Kidney (tissue), 14 donors: ENCODE data around the gene PLP1. TPM values are rescaled to one million over a fixed set of nuclear protein-coding genes. Genes with fewer than 3 reads are reported as not detected.

Source experiments
- DNase-seq, 5 donors: peaks; one replicate each; pipeline ENCODE4 v3.0.0-alpha.2; 2013 to 2020
- FAIRE-seq: peaks from 2 replicates; lab custom pipeline; 2012; peaks lifted over from hg19 to GRCh38; lab: Jason Lieb, UNC
- H3K27ac ChIP-seq, 2 donors: one replicate each; pipeline ENCODE4 v1.7.0; 2013; ENCODE audit warnings: low read depth in 2 of 2, low read length in 2 of 2, inconsistent platforms in 1 of 2
- H3K27me3 ChIP-seq: one replicate; pipeline ENCODE4 v1.7.1; 2013; ENCODE audit warnings: low read length, inconsistent platforms; ENCODE audit not compliant: control insufficient read depth, insufficient read depth
- H3K36me3 ChIP-seq, 3 donors: one replicate each; pipeline versions ENCODE4 v1.7.0 to v1.7.1; 2013; ENCODE audit warnings: low read length in 3 of 3, control low read depth in 1 of 3, inconsistent platforms in 1 of 3; ENCODE audit not compliant: insufficient read depth in 3 of 3, control insufficient read depth in 2 of 3
- H3K4me1 ChIP-seq, 3 donors: one replicate each; pipeline versions ENCODE4 v1.7.0 to v1.7.1; 2013; ENCODE audit warnings: low read length in 3 of 3, inconsistent platforms in 1 of 3, low read depth in 1 of 3; ENCODE audit not compliant: control insufficient read depth in 2 of 3, insufficient read depth in 2 of 3
- H3K4me3 ChIP-seq, 3 donors: one replicate each; pipeline versions ENCODE4 v1.7.0 to v1.8.1; 2013; ENCODE audit warnings: low read length in 3 of 3, control low read depth in 1 of 3, inconsistent platforms in 1 of 3
- H3K9ac ChIP-seq, 3 donors: one replicate each; pipeline versions ENCODE4 v1.7.0 to v1.7.1; 2013; ENCODE audit warnings: low read length in 3 of 3, control low read depth in 1 of 3, inconsistent platforms in 1 of 3
- H3K9me3 ChIP-seq, 3 donors: one replicate each; pipeline versions ENCODE4 v1.7.0 to v1.7.1; 2013; ENCODE audit warnings: low read length in 3 of 3, control low read depth in 1 of 3, inconsistent platforms in 1 of 3; ENCODE audit not compliant: control insufficient read depth in 2 of 3, insufficient read depth in 1 of 3
- CTCF ChIP-seq: IDR thresholded peaks from 3 replicates; pipeline ENCODE4 v1.5.1; 2012; ENCODE audit warnings: mild to moderate bottlenecking, moderate library complexity, borderline replicate concordance; ENCODE audit not compliant: insufficient read depth; ENCODE audit errors: extremely low read depth
- intact Hi-C: fragments of 100-400 bp; cut with DNase I; formaldehyde crosslinking; loops from one replicate; pipeline ENCODE4 v1.11.1; 2022
- polyA plus RNA-seq: library from polyadenylated mRNA; stranded (reverse); fragments of 350-450 nt; fragmentation: Illumina TruSeq; extraction: RNeasy Lipid Tissue Mini Kit (QIAGEN cat#74804); gene quantifications from one replicate; pipeline ENCODE4 v1.2.3, GENCODE V29; 2014; ENCODE audit warnings: low read depth, low replicate concordance; ENCODE audit not compliant: insufficient read depth
- total RNA-seq: library from RNA; stranded (reverse); fragmentation: NEBNext Ultra II Directional; extraction: Animal tissue kit (Norgen Biotek cat#: 25700); gene quantifications from one replicate; pipeline ENCODE4 v1.2.1, GENCODE V29; 2021
- donor health status: control.
- donor health status: control.
- donor health status: control.
- donor health status: control.
- donor health status: control.
- donor health status: DM: yes; HTN: yes; CAD: no.
- donor health status: Normal renal cell carcinoma (clear cell type).

PLP1 gene
- total and polyA plus RNA-seq, 2 donors from 2014 or later, result 1.1 to 2.4 TPM

DNA sequence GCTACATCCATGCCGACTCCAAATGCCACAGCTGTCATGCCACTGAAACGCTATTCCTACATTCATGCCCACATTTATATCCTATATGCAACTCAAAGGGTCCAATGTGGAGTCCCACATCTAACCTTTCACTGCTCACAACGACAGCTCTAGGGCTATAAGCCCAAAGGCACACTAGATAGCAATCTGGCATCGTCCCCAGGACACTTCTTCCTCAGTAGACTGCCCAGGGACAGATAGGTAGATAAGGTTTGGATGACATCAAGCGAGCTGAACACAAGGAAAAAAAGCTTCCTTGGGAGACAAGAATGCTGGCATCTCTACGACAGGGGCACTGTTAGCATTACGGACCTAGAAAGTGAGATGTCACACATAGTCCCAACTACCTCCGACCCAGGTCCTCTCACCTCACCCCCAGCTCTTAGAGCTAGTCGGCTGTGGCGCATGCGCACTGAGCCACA is 54.7 kb downstream of the PLP1 start:
- no peak for FAIRE-seq
- no peak for DNase-seq
- no peaks in the 10 kb centered on the region for H3K36me3 ChIP-seq

DNA sequence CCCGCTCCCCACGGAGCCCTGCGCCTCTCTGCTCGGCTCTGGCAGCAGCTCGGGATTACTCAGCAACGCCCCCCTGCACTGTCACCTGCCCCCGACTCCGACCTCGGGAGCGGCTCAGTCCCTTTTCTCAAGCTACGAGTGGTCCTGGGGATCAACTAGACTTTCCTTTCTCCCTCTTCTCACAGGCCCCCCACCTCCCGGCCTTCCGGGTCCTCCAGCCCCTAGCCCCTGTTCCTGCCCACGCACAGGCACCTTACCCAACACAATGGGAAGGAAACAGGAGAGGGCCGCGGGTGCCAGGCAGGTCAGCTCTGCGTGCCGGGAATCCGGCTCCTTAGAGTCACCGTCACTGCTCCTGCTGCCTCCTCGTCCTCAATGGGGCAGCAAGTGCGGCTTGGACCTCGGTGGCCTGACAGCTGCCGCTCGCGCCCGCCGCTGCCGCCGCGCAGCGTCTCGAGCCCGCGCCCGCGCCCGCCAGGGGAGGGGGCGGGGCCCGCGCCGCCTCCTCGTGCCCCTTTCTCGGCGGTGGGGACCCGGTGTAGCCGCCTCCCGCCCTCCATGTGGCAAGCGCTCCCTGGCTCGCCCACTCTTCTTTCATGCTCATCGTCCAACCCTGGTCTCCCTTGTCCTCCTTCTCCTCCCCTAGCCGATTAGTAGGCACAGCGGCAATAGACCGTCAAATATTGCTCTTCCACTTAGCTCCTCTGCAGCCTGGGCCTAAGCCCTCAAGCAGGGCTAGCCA is 55.3 kb downstream of the PLP1 start, which contains the start of gene RAB9B:
TSS of gene RAB9B (minus strand) at position 455 of the 742 bp plus-strand sequence. CDS start 6,473 bp downstream, outside the sequence.
- H3K4me1 ChIP-seq, result no peaks in the 10 kb centered on the region
- no peak within 1 kb of the TSS for H3K27ac ChIP-seq
- H3K9me3 ChIP-seq, result no peaks in the 10 kb centered on the region
- intact Hi-C loops, result no loop called here
- DNase-seq, result peak; percentile 64 to 78 (median 77)
- no peak for FAIRE-seq
- H3K36me3 ChIP-seq, result no peaks in the 10 kb centered on the region
- TF ChIP-seq CTCF, result no peak
- peaks cover 9% of the 10 kb centered on the region for H3K27me3 ChIP-seq
- H3K9ac ChIP-seq, result peak within 1 kb of the TSS in 1 of 3 donors; percentile 16
- peak within 1 kb of the TSS; percentile 47 to 66 (median 60) for H3K4me3 ChIP-seq

More for the DNA sequence above, 54.7 kb downstream of the PLP1 start:
- H3K27me3 ChIP-seq, result peaks cover 9% of the 10 kb centered on the region
- no peaks in the 10 kb centered on the region for H3K9me3 ChIP-seq
- no peak for TF ChIP-seq CTCF
- peak overlapping the region; percentile 47 to 66 (median 60) for H3K4me3 ChIP-seq
- intact Hi-C loops, result no loop called here
- no peak overlapping the region for H3K27ac ChIP-seq
- H3K4me1 ChIP-seq, result no peaks in the 10 kb centered on the region
- H3K9ac ChIP-seq, result peak overlapping the region in 1 of 3 donors; percentile 16

GRCh38 chrX:103839404-103839803 is 62.8 kb downstream of the PLP1 start:
- no peak for TF ChIP-seq CTCF
- no peak overlapping the region for H3K27ac ChIP-seq
- H3K4me1 ChIP-seq, result no peaks in the 10 kb centered on the region
- no peaks in the 10 kb centered on the region for H3K9me3 ChIP-seq
- intact Hi-C loops, result no loop called here
- DNase-seq (no peak), FAIRE-seq (no peak)
- no peaks in the 10 kb centered on the region for H3K36me3 ChIP-seq
- no peaks in the 10 kb centered on the region for H3K27me3 ChIP-seq
- no peak overlapping the region for H3K9ac ChIP-seq
- H3K4me3 ChIP-seq, result no peak overlapping the region

Other genes starting within 250 kb of the PLP1 start
- gene TCEAL4, start 191.3 kb upstream of the PLP1 start, total RNA-seq, result 96.8 TPM
- gene TCEAL4, start 191.3 kb upstream of the PLP1 start, polyA plus RNA-seq, result 193 TPM
- 34.2 TPM for gene TCEAL3, start 168.9 kb upstream of the PLP1 start, total RNA-seq
- 70.1 TPM for gene TCEAL3, start 168.9 kb upstream of the PLP1 start, polyA plus RNA-seq
- gene TCEAL1, start 147.9 kb upstream of the PLP1 start, total RNA-seq, result 30.3 TPM
- gene TCEAL1, start 147.9 kb upstream of the PLP1 start, polyA plus RNA-seq, result 32.5 TPM
- gene MORF4L2, start 90.1 kb upstream of the PLP1 start, total RNA-seq, result 250 TPM
- 146 TPM for gene MORF4L2, start 90.1 kb upstream of the PLP1 start, polyA plus RNA-seq
- gene TMEM31, start 65.9 kb upstream of the PLP1 start, total RNA-seq, result 0.38 TPM
- not detected for gene TMEM31, start 65.9 kb upstream of the PLP1 start, polyA plus RNA-seq
- gene RAB9B, start 55.4 kb downstream of the PLP1 start, total RNA-seq, result 1.1 TPM
- gene RAB9B, start 55.4 kb downstream of the PLP1 start, polyA plus RNA-seq, result 0.26 TPM
- gene TMSB15B, start 185.8 kb downstream of the PLP1 start, total RNA-seq, result 2.0 TPM
- gene TMSB15B, start 185.8 kb downstream of the PLP1 start, polyA plus RNA-seq, result 1.7 TPM
- not detected for gene H2BW1, start 236.9 kb downstream of the PLP1 start, total RNA-seq
- gene H2BW1, start 236.9 kb downstream of the PLP1 start, polyA plus RNA-seq, result not detected